HEK293 (cell line): ENCODE results near the gene DCDC2.

ENCODE experiments used
- CTCF ChIP-seq: fragments of 450-650 bp; formaldehyde crosslinking; IDR thresholded peaks from 2 replicates; pipeline ENCODE4 v1.5.1; 2016; ENCODE audit warnings: missing biosample characterization, missing genetic modification characterization
- MYNN ChIP-seq: fragments of 450-650 bp; formaldehyde crosslinking; IDR thresholded peaks from 2 replicates; pipeline ENCODE4 v1.5.1; 2016; ENCODE audit warnings: missing biosample characterization, missing genetic modification characterization, borderline replicate concordance
- PBX3 ChIP-seq: sonication (generic); formaldehyde crosslinking; IDR thresholded peaks from 2 replicates; pipeline ENCODE4 v1.8.1; 2022; ENCODE audit warnings: mild to moderate bottlenecking, moderate library complexity, missing genetic modification reagents
- REST ChIP-seq: fragments of 450-650 bp; formaldehyde crosslinking; IDR thresholded peaks from 2 replicates; pipeline ENCODE4 v1.5.1; 2016; ENCODE audit warnings: missing biosample characterization, missing genetic modification characterization
- ZBTB20 ChIP-seq: fragments of 450-650 bp; formaldehyde crosslinking; IDR thresholded peaks from 2 replicates; pipeline ENCODE4 v1.5.1; 2016; ENCODE audit warnings: missing biosample characterization, missing genetic modification characterization
- ZBTB6 ChIP-seq: fragments of 450-650 bp; formaldehyde crosslinking; IDR thresholded peaks from 2 replicates; pipeline ENCODE4 v1.5.1; 2017; ENCODE audit warnings: missing biosample characterization, missing genetic modification characterization
- ZNF114 ChIP-seq: fragments of 450-650 bp; formaldehyde crosslinking; IDR thresholded peaks from 2 replicates; pipeline ENCODE4 v1.5.0; 2017; ENCODE audit warnings: missing biosample characterization, missing genetic modification characterization
- ZNF280D ChIP-seq: fragments of 450-650 bp; formaldehyde crosslinking; IDR thresholded peaks from 2 replicates; pipeline ENCODE4 v1.5.1; 2016; ENCODE audit warnings: missing biosample characterization, missing genetic modification characterization
- ZNF302 ChIP-seq: fragments of 450-650 bp; formaldehyde crosslinking; IDR thresholded peaks from 2 replicates; pipeline ENCODE4 v1.5.1; 2016; ENCODE audit warnings: missing biosample characterization, missing genetic modification characterization, low read depth
- ZNF548 ChIP-seq: fragments of 450-650 bp; formaldehyde crosslinking; IDR thresholded peaks from 2 replicates; pipeline ENCODE4 v1.5.1; 2016; ENCODE audit warnings: missing biosample characterization, missing genetic modification characterization
- ZNF561 ChIP-seq: fragments of 450-650 bp; IDR thresholded peaks from 2 replicates; pipeline ENCODE4 v1.5.1; 2018; ENCODE audit warnings: missing biosample characterization, missing genetic modification characterization, borderline replicate concordance
- ZNF658 ChIP-seq: fragments of 450-650 bp; formaldehyde crosslinking; IDR thresholded peaks from 2 replicates; pipeline ENCODE4; 2016; ENCODE audit warnings: missing biosample characterization, missing genetic modification characterization
- ZNF777 ChIP-seq: fragments of 450-650 bp; formaldehyde crosslinking; IDR thresholded peaks from 2 replicates; pipeline ENCODE4 v1.5.1; 2017; ENCODE audit warnings: missing biosample characterization, missing genetic modification characterization, borderline replicate concordance

GRCh38 chr6:24186349-24186748 is 171.5 kb downstream of the DCDC2 start:
- TF ChIP-seq CTCF (tag by site-specific recombination) (no peak), ZNF548 (tag by site-specific recombination) (no peak), ZBTB6 (tag by site-specific recombination) (no peak), ZBTB20 (no peak), PBX3 (CRISPR knock-in tag) (no peak), ZNF280D (tag by site-specific recombination) (no peak), ZNF658 (tag by site-specific recombination) (no peak), REST (tag by site-specific recombination) (no peak), ZNF561 (tag by site-specific recombination) (no peak), MYNN (no peak), ZNF777 (tag by site-specific recombination) (no peak), ZNF114 (no peak), ZNF302 (no peak)
